ENCODE results near the gene CBLC. TPM values are rescaled to one million over a fixed set of nuclear protein-coding genes. Genes with fewer than 3 reads are reported as not detected.

CBLC gene
- total RNA-seq, 1 experiment from 2014 or later, result 25.4 TPM

DNA sequence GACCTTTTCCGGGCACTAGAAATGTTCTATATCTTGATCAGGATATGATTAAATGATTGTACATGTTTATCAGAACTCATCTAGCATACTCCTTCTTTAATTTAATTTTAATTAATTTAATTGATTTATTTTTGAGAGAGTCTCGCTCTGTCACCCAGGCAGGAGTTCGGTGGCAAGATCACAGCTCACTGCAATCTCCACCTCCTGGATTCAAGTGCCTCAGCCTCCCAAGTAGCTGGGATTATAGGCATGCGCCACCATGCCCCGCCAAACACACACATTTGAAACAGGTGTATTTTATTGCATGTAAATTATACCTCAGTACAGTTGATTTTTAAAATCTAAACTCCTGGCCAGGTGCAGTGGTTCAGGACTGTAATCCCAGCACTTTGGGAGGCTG is 46.6 kb upstream of the CBLC start:
- Histone ChIP-seq H3F3A (ENCODE audit: low read length, unreplicated experiment) (no peaks in the 10 kb centered on the region), H3K9me2 (replicated peaks; ENCODE audit: low read length) (no peaks in the 10 kb centered on the region), H3K4me3 (ENCODE audit: low read length) (no peak overlapping the region), H4K20me1 (ENCODE audit: low read length) (no peaks in the 10 kb centered on the region), H3K9me3 (ENCODE audit: low read length) (no peaks in the 10 kb centered on the region), H3K36me3 (ENCODE audit: low read depth, low read length) (no peaks in the 10 kb centered on the region), H3K27me3 (ENCODE audit: low read length) (no peaks in the 10 kb centered on the region), H2AFZ (ENCODE audit: low read length) (no peak overlapping the region), H3K9ac (ENCODE audit: low read length) (no peak overlapping the region), H3K79me2 (ENCODE audit: low read length) (no peaks in the 10 kb centered on the region), H3K4me1 (ENCODE audit: insufficient read depth, low read length) (peaks cover 9% of the 10 kb centered on the region; the same call in 1 of the 2 replicates), H3K27ac (ENCODE audit: low read length) (no peak overlapping the region), H3K4me2 (ENCODE audit: low read length) (no peak overlapping the region)
- ChIA-PET POLR2A (ENCODE audit: unreplicated experiment) (no interaction called here), CTCF (no interaction called here)
- BruUV-seq (replicated peaks), result no TSS peak
- TF ChIP-seq CTCF (conservative IDR thresholded peaks at IDR 0.05; ENCODE audit: low read depth, low read length) (no peak), EZH2 (IDR thresholded peaks at IDR 0.05; ENCODE audit: low read length, unreplicated experiment) (no peak), EZH2phosphoT487 (IDR thresholded peaks at IDR 0.05; ENCODE audit: borderline replicate concordance, low read length) (no peak)
- no peak for ATAC-seq
- no peak for DNase-seq
- intact Hi-C loops (cut with micrococcal nuclease), result no loop called here

GRCh38 chr19:44731622-44732021 is 46.1 kb upstream of the CBLC start:
- intact Hi-C loops (cut with micrococcal nuclease), result no loop called here

More at GRCh38 chr19:44731622-44732021, 46.1 kb upstream of the CBLC start:
- ChIA-PET POLR2A (ENCODE audit: unreplicated experiment) (no interaction called here), CTCF (interaction anchor here (0.6 kb wide), 1 partner anchor 41 kb away, joined by 6 read pairs; no protein-coding TSS in a partner anchor)
- H3K9me3 ChIP-seq (ENCODE audit: low read length), result no peaks in the 10 kb centered on the region
- H3K9ac ChIP-seq (ENCODE audit: low read length), result no peak overlapping the region
- no peak for ATAC-seq
- no peaks in the 10 kb centered on the region for H3K79me2 ChIP-seq (ENCODE audit: low read length)
- TF ChIP-seq EZH2 (IDR thresholded peaks at IDR 0.05; ENCODE audit: low read length, unreplicated experiment), result no peak
- TF ChIP-seq EZH2phosphoT487 (IDR thresholded peaks at IDR 0.05; ENCODE audit: borderline replicate concordance, low read length), result no peak
- TF ChIP-seq CTCF (conservative IDR thresholded peaks at IDR 0.05; ENCODE audit: low read depth, low read length), result no peak
- H2AFZ ChIP-seq (ENCODE audit: low read length), result no peak overlapping the region
- H3K27me3 ChIP-seq (ENCODE audit: low read length), result no peaks in the 10 kb centered on the region
- DNase-seq, result no peak
- no peak overlapping the region for H3K4me2 ChIP-seq (ENCODE audit: low read length)
- H3K4me3 ChIP-seq (ENCODE audit: low read length), result no peak overlapping the region
- no peaks in the 10 kb centered on the region for H4K20me1 ChIP-seq (ENCODE audit: low read length)
- peaks cover 9% of the 10 kb centered on the region; the same call in 1 of the 2 replicates for H3K4me1 ChIP-seq (ENCODE audit: insufficient read depth, low read length)
- no peaks in the 10 kb centered on the region for H3F3A ChIP-seq (ENCODE audit: low read length, unreplicated experiment)
- no TSS peak for BruUV-seq (replicated peaks)
- H3K9me2 ChIP-seq (replicated peaks; ENCODE audit: low read length), result no peaks in the 10 kb centered on the region
- no peaks in the 10 kb centered on the region for H3K36me3 ChIP-seq (ENCODE audit: low read depth, low read length)
- no peak overlapping the region for H3K27ac ChIP-seq (ENCODE audit: low read length)
